ENCODE measurements around the gene OR4E1. TPM values are rescaled to one million over a fixed set of nuclear protein-coding genes. Genes with fewer than 3 reads are reported as not detected.

OR4E1 gene
- total RNA-seq, 1 experiment from 2014 or later: not detected

GRCh38 chr14:21669284-21669683 is 4.3 kb downstream of the OR4E1 start:
- Histone ChIP-seq H3K27me3 (ENCODE audit: control insufficient read depth, insufficient read depth, low read length) (peaks cover 2% of the 10 kb centered on the region; the same call in 1 of the 2 replicates), H3K4me3 (ENCODE audit: low read depth in 2 of 2, low read length in 2 of 2) (no peak overlapping the region), H3K4me1 (ENCODE audit: control insufficient read depth, insufficient read depth, low read length) (no peaks in the 10 kb centered on the region), H3K27ac (ENCODE audit: low read length) (no peak overlapping the region), H3K36me3 (ENCODE audit: control insufficient read depth, insufficient read depth, low read length) (no peaks in the 10 kb centered on the region), H3K9me3 (ENCODE audit: control insufficient read depth, insufficient read depth, low read depth, low read length) (no peaks in the 10 kb centered on the region)
- in situ Hi-C loops (cut with HindIII; ENCODE audit: low pct_unique_long_range_greater_than_20kb, low sequenced_read_pairs): no loop called here
- ChIA-PET CTCF (no interaction called here), POLR2A (no interaction called here)
- ATAC-seq (no peak), DNase-seq (ENCODE audit: low read depth, low spot score) (no peak)
- BruUV-seq (replicated peaks): no TSS peak
- no peak for TF ChIP-seq CTCF (IDR thresholded peaks at IDR 0.05)
- TF ChIP-seq TCF7L2 (IDR thresholded peaks at IDR 0.05; ENCODE audit: low read depth, low read length): no peak
- no peak for TF ChIP-seq REST (IDR thresholded peaks at IDR 0.05; ENCODE audit: insufficient read depth in 1 of 2, low read depth in 2 of 2, low read length in 1 of 2)
- no peak for TF ChIP-seq POLR2AphosphoS5 (IDR thresholded peaks at IDR 0.05; ENCODE audit: low read depth, low read length)
- TF ChIP-seq SIN3A (IDR thresholded peaks at IDR 0.05; ENCODE audit: borderline replicate concordance, insufficient read depth, low read depth, low read length): no peak
- intact Hi-C loops (cut with micrococcal nuclease; ENCODE audit: unreplicated experiment): no loop called here

- peak; percentile 72 for DNase-seq (ENCODE audit: low read depth, low spot score)
These were observed 5.2 kb downstream of the OR4E1 start for GRCh38 chr14:21668377-21668776.

More at GRCh38 chr14:21668377-21668776, 5.2 kb downstream of the OR4E1 start:
- in situ Hi-C loops (cut with HindIII; ENCODE audit: low pct_unique_long_range_greater_than_20kb, low sequenced_read_pairs): no loop called here
- Histone ChIP-seq H3K27me3 (ENCODE audit: control insufficient read depth, insufficient read depth, low read length) (peaks cover 2% of the 10 kb centered on the region; the same call in 1 of the 2 replicates), H3K9me3 (ENCODE audit: control insufficient read depth, insufficient read depth, low read depth, low read length) (no peaks in the 10 kb centered on the region), H3K27ac (ENCODE audit: low read length) (no peak overlapping the region), H3K4me1 (ENCODE audit: control insufficient read depth, insufficient read depth, low read length) (no peaks in the 10 kb centered on the region), H3K4me3 (ENCODE audit: low read depth in 2 of 2, low read length in 2 of 2) (no peak overlapping the region), H3K36me3 (ENCODE audit: control insufficient read depth, insufficient read depth, low read length) (no peaks in the 10 kb centered on the region)
- ChIA-PET POLR2A (no interaction called here), CTCF (no interaction called here)
- intact Hi-C loops (cut with micrococcal nuclease; ENCODE audit: unreplicated experiment): no loop called here
- no peak for ATAC-seq
- no TSS peak for BruUV-seq (replicated peaks)
- TF ChIP-seq CTCF (IDR thresholded peaks at IDR 0.05): no peak
- TF ChIP-seq REST (IDR thresholded peaks at IDR 0.05; ENCODE audit: insufficient read depth in 1 of 2, low read depth in 2 of 2, low read length in 1 of 2): no peak
- TF ChIP-seq SIN3A (IDR thresholded peaks at IDR 0.05; ENCODE audit: borderline replicate concordance, insufficient read depth, low read depth, low read length): no peak
- TF ChIP-seq TCF7L2 (IDR thresholded peaks at IDR 0.05; ENCODE audit: low read depth, low read length): no peak
- no peak for TF ChIP-seq POLR2AphosphoS5 (IDR thresholded peaks at IDR 0.05; ENCODE audit: low read depth, low read length)

All from Panc1 (cell line).